ENCODE results near the gene PTPRK.

GRCh38 chr6:128350416-128351254 is 169.8 kb downstream of the PTPRK start:
- TF ChIP-seq CTCF (conservative IDR thresholded peaks at IDR 0.05; ENCODE audit: low read depth, low read length) (no peak), EZH2 (IDR thresholded peaks at IDR 0.05; ENCODE audit: low read length, unreplicated experiment) (no peak)

All from PC-3 (cell line).